HG03439 (cell line): Measurements from ENCODE around the gene TTC16.

Experiments
- ATAC-seq: cut with Tn5 transposase; IDR thresholded peaks from one replicate; pipeline ENCODE4 v1.9.1; 2021; ENCODE audit warnings: mild to moderate bottlenecking, moderate library complexity; ENCODE audit not compliant: unreplicated experiment

TTC16 gene

GRCh38 chr9:127720031-127720864, 4.4 kb downstream of the TTC16 start:
- no peak for ATAC-seq

GRCh38 chr9:127720865-127721227, 5.0 kb downstream of the TTC16 start:
- no peak for ATAC-seq

GRCh38 chr9:127721391-127721821, 5.5 kb downstream of the TTC16 start:
- no peak for ATAC-seq

GRCh38 chr9:127722055-127722745, 6.3 kb downstream of the TTC16 start:
- no peak for ATAC-seq

DNA sequence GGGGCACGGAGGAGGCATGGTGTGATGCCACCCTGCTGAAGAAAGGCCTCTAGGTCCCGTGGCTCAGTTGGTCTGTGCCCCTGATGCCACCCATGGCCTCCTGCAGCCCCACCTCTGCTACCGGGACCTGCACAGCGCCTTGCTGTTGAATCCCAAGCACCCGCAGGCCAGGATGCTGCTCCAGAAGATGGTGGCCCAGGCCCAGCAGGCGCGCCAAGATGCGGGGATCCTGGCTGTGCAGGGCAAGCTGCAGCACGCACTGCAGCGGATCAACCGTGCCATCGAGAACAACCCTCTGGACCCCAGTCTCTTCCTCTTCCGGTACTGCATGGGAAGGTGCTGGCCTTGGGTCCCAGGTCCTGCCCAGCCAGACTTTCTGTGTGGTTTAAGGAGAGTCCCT, 7.1 kb downstream of the TTC16 start:
- no peak for ATAC-seq

- ATAC-seq = no peak
These were observed 7.6 kb downstream of the TTC16 start for GRCh38 chr9:127723444-127723843.

GRCh38 chr9:127724012-127724411, 8.1 kb downstream of the TTC16 start:
- no peak for ATAC-seq

- ATAC-seq = no peak
These were observed 11.0 kb downstream of the TTC16 start for GRCh38 chr9:127726871-127727270.

DNA sequence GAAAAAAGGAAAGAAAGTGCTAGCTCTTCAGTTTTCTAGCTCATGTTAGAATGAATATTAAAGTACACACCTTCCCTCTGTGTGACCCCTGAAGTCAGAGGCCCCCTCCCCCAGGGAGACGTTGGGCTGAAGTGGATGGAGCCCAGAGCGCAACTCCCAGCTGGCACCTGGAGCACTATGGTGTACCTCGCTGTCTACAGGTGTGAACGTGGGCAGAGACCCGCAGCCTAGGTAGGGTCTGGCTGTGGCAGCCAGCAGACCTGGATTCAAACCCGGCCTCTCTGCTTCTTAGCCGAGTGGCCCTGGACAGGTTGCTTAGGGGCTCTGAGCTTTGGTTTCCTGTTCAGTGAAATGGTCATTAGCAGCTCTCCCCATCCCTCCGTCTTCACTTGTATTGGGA, 12.9 kb downstream of the TTC16 start:
- no peak for ATAC-seq

- ATAC-seq = no peak
These were observed 13.8 kb downstream of the TTC16 start for GRCh38 chr9:127729522-127730256.

DNA sequence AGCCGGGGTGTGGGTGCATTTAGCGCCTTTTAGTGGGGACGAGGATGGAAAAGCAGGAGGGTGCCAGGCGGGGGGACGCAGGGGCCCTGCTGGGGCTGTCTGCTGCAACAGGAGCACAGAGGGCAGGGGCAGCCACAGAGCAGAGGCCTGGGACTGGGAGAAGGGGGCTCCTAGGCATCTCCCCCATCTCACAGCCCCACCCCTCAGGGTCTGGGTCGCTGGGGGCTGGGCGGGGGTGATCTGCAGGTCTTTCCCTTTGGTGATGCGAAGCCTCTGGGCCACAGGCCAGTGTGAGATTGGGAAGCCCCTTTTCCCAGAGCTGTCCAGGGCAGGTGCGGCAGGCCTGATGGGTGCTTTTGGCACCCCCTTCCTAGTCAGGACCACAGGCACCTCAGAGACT, 14.4 kb downstream of the TTC16 start:
- ATAC-seq = no peak

GRCh38 chr9:127730799-127731410, 15.0 kb downstream of the TTC16 start:
- no peak for ATAC-seq

GRCh38 chr9:127731938-127732337, 16.1 kb downstream of the TTC16 start:
- ATAC-seq = no peak

DNA sequence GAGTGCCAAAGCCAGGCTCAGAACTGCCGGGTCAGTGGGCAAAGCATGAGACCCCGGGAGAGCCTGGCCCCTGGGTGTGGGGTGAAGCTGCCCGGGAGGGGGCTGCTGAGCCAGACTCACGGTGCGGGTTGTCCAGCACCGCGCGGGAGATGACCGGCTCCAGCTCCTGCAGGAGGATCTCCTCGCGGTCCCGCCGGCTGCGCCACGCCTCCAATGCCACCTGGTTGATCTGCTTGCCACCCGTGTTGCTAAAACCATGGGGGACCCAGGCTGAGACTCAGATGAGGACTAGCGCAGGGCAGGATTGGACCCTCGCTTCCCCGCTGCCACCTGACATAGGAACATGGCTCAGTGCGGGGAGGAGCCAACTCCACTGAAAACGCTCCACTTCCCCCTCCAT, 16.6 kb downstream of the TTC16 start:
- ATAC-seq = no peak

GRCh38 chr9:127733614-127734013, 17.7 kb downstream of the TTC16 start:
- no peak for ATAC-seq

DNA sequence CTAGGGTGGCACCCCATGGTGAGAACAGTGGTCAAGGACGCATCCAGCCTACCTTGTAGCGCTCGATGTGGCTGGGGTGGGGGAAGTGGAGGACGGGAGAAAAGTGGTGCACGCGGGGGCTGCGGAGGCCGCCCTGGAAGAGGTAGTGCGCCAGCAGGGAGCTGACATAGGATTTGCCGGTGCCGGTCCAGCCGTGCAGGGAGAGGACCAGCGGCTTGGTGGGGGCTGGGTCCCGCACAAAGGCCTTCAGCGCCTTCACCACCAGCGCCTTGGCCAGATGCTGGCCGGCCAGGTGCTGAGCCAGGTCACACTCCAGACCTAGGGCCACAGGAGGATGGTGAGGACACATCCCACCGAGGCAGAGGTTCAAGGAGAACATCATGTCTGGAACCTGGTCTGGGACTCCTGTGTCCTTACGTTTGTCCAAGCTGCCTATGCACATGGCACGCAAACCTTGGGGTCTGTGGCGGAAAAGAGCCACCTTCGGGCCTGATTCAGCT, 18.4 kb downstream of the TTC16 start:
- no peak for ATAC-seq

DNA sequence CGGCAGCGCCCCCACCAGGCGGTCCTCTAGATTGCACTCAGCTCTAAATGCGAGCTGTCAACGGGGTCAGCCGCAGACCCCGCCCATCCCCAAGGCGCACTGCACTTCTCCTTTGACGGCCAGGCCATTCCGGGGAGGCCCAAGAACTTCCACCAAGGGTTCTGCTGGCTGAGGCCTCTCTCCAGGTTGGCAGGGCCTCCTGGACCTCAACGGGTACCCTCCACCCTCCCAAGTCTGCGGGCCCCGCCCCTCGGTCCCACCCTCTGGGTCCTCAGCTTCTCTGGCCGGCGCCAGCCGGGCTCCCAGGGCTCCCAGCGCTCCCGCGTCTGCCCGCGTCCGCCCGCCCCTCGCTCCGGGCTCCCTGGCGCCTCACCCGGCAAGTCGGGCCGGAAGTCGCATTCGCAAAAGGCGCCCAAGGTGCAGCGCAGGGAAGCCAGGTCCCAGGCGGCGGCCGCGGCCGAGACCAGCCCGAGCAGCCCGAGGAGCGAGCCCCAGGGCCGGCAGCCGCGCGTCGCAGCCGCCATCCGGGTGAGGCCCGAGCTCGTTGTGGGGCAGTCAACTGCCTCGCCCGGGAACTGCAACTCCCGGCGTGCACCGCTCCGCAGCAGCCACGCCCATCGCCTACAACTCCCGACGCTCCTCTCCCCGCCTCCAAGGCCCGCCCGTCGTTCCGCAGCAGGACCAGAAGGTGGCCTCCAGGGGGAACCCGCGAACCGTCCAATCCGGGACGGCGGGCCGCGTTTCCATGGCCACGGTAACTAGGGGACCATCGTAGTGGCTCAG, 19.1 kb downstream of the TTC16 start, which contains the start of gene TOR2A:
TSS of gene TOR2A (minus strand) at position 548 of the 783 bp plus-strand sequence. CDS start at position 524, 24 bp downstream.
- ATAC-seq = peak; percentile 81

DNA sequence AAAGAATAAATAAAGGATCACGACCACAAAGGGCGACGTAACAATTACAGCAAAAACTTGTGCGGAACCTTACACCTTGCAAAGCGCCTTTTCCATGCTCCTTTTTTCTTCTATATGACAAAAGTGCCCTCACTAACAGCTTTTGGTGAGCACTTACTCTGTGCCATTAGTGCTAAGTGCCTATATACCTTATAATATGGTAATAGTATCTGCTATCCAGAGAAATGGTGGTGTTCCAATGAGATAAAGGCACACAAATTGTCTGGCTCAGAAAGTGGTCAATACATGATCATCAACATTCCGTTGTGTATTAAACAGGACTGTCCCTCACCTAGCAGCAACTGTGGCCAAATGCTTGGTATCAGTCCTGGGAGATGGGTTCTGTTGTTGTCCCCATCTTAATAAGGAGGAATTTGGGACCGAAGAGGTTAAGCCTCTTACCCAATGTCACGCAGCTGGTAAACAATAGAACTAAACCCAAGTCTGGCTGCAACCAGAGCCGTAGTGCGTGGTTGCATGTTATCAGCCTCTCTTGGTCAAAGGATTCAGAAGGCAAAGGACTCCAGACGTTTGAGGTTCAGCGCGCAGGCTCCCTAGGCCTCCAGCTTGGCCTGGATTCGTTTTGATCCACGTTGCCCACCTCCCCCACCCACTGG, 19.8 kb downstream of the TTC16 start:
- ATAC-seq = peak; percentile 9

DNA sequence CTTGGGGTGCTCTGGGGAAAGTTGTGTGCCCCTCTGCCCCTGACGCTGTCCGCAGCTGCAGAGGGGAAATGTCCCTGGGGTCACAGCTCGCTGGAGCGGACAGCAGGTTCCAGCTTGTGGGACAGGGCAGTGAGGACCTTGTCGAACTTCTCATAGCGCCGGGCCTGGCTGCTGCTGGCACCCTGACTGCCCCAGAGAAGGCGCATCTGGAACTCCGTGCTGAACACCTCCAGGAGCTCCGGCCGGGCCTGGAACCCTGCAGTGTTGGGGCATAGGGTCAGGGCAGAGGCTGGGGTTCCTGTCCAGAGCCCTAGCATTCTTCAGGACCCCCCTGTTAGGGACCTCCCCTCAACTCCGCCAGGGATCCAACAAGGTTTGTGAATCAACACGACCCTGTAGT, 22.8 kb downstream of the TTC16 start:
- ATAC-seq = no peak
